ENCODE data around the gene METTL26.
A peak's percentile ranks its signal among the peaks of the same experiment; 100 is the strongest.

Gene METTL26

DNA sequence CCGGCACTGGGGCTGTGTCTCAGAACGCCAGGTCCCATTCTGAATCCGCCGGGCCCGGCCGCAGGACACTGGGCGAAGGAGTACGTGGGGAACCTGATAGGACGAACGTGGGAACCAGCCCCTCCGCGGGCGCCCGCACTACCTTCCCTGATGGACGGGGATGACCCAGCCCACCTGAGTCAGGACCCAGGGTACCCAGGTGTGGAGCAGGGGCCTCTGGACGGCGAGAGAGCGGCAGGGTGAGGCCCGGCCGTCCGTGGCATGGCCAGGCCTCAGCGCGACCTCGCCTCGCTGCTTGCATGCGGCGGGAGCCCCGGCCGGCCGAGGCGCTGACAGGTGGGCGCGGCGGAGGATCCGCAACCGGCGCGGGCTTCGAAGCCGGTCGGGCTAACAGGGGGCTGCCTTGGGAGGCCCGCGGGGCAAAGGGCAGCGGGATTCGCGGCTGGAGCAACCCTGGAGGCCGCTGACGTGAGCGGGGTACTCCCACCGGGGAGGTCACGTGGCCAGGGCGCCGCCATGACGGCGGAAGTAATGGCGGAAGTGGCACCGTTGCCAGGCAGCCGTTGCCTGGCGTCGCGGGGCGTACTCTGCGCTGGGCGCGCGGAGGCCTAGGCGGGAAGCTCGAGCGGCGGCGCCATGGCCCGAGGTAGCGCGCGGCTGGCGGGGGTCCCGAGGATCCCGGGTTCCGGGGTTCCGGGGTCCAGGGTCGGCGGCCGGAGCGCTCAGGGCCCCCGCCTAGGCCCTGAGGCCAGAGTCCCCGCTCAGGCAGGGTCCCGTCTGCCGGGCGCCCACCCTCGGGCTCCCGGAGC is 12.9 kb upstream of the METTL26 start, which contains the start of gene WDR90:
WDR90 (plus strand) TSS at position 585 of the 809 bp plus-strand sequence; CDS start at position 637, 52 bp downstream.
- H3K4me1 Mint-ChIP-seq, result no peaks in the 10 kb centered on the region
- H3K27me3 Mint-ChIP-seq (ENCODE audit: low read depth), result peaks cover 9% of the 10 kb centered on the region
- H3K36me3 Mint-ChIP-seq (ENCODE audit: low read depth), result no peaks in the 10 kb centered on the region
- H3K27ac Mint-ChIP-seq, result peak within 1 kb of the TSS in 2 of 3 experiments; percentile 69 to 79
- TF ChIP-seq, protein P1, sequence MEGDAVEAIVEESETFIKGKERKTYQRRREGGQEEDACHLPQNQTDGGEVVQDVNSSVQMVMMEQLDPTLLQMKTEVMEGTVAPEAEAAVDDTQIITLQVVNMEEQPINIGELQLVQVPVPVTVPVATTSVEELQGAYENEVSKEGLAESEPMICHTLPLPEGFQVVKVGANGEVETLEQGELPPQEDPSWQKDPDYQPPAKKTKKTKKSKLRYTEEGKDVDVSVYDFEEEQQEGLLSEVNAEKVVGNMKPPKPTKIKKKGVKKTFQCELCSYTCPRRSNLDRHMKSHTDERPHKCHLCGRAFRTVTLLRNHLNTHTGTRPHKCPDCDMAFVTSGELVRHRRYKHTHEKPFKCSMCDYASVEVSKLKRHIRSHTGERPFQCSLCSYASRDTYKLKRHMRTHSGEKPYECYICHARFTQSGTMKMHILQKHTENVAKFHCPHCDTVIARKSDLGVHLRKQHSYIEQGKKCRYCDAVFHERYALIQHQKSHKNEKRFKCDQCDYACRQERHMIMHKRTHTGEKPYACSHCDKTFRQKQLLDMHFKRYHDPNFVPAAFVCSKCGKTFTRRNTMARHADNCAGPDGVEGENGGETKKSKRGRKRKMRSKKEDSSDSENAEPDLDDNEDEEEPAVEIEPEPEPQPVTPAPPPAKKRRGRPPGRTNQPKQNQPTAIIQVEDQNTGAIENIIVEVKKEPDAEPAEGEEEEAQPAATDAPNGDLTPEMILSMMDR (IDR thresholded peaks at IDR 0.05; ENCODE audit: unreplicated experiment in 3 of 3), result no peak
- peak within 1 kb of the TSS; percentile 79 to 84 (median 84) for H3K4me3 Mint-ChIP-seq
- no peaks in the 10 kb centered on the region for H3K9me3 Mint-ChIP-seq

DNA sequence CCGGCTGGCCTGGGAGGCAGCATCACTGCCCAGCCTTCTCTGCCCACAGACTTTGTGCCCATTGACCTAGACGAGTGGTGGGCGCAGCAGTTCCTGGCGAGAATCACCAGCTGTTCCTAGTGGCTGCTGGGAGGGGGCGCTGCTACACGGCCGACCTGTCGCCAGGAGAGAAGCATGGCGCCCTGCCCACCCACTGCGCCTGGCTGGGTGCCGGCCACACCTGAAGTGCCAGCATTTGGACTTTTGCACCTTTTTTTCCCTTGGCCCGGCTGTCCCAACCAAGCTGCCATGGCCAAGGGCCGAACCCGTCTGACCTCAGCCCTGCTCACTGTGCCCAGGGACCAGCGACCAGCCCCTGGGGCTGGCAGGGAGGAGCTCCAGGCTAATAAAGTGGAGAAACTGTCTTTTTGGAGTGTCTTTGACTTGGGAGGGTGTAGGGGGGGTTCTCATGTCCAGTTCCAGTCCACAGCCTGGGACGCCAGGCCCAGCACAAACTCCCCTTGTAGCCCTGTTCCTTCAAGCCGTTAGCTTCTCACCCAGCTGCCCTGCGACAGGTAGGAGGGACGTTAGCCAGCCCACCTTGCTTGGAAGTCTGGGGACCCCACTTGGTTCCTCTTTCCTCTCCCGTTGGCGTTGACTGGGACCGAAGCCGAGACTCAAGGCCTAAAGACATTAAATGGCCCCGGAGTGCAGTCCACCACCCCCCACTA is 12.1 kb upstream of the METTL26 start:
- H3K36me3 Mint-ChIP-seq (ENCODE audit: low read depth), result no peaks in the 10 kb centered on the region
- H3K4me3 Mint-ChIP-seq, result peak overlapping the region; percentile 79 to 84 (median 84)
- H3K27ac Mint-ChIP-seq, result peak overlapping the region in 2 of 3 experiments; percentile 69 to 79
- H3K27me3 Mint-ChIP-seq (ENCODE audit: low read depth), result peaks cover 14% of the 10 kb centered on the region
- TF ChIP-seq, protein P1 (IDR thresholded peaks at IDR 0.05; ENCODE audit: unreplicated experiment in 3 of 3), result peak; percentile 28 to 42 (median 40)
- H3K4me1 Mint-ChIP-seq, result no peaks in the 10 kb centered on the region
- no peaks in the 10 kb centered on the region for H3K9me3 Mint-ChIP-seq

DNA sequence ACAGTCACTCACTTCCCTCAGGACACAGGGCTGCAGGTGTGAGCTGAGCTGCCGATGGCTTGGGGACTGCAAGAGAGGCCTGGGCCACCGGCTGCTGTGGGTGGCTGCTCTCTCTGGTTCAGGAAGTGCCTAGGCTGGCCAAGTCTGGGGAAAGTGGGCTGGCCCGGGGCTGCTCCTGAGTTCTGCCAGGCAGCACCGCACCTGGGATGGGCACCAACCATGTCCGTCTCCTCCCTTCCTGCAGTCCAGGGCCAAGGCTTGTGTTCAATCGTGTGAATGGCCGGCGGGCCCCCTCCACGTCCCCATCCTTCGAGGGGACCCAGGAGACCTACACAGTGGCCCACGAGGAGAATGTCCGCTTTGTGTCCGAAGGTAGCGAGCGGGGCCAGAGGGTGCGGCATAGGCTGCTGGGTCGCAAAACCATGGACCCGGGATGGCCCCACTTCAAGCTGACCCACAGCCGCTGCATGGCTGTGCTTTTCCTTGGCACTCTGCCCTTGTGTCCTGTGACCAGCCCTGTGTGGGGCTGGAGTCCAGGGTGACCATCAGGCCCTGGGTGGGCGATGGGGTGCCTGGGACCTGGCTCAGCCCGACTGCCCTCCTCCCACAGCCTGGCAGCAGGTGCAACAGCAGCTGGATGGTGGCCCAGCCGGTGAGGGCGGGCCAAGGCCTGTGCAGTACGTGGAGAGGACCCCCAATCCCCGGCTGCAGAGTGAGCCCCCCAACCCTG is 11.2 kb upstream of the METTL26 start:
- no peak overlapping the region for H3K27ac Mint-ChIP-seq
- TF ChIP-seq, protein P1 (IDR thresholded peaks at IDR 0.05; ENCODE audit: unreplicated experiment in 3 of 3), result no peak
- H3K9me3 Mint-ChIP-seq, result no peaks in the 10 kb centered on the region
- peaks cover 14% of the 10 kb centered on the region for H3K27me3 Mint-ChIP-seq (ENCODE audit: low read depth)
- no peaks in the 10 kb centered on the region for H3K4me1 Mint-ChIP-seq
- H3K36me3 Mint-ChIP-seq (ENCODE audit: low read depth), result no peaks in the 10 kb centered on the region
- peak overlapping the region; percentile 42 to 71 (median 63) for H3K4me3 Mint-ChIP-seq

DNA sequence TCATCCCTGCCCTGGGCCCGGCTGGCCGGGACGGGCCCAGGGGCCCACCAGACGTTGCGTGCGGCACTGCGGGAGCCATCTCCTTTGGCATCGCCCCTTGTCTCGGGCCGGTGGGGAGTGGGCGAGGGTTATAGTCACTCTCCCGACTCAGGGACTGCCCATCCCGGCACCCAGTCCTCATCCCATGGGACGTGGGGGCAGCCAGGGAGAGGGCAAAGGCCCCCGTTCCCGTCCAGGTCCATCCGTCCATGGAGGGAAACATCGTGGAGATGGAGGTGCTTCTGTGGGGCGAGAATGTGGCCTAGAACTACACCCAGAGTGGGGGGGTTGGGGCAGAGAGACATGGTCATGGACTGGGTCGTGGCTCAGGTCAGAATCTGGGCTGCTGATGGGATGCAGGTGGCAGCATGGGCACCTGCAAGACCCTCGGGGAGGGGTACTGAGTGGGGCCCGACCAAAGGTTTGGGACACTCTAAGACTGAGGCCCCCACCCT is 10.6 kb upstream of the METTL26 start:
- Mint-ChIP-seq H3K4me3 (peak overlapping the region; percentile 42 to 71 (median 63)), H3K9me3 (no peaks in the 10 kb centered on the region), H3K36me3 (ENCODE audit: low read depth) (no peaks in the 10 kb centered on the region), H3K4me1 (no peaks in the 10 kb centered on the region), H3K27me3 (ENCODE audit: low read depth) (peaks cover 14% of the 10 kb centered on the region), H3K27ac (no peak overlapping the region)
- TF ChIP-seq, protein P1 (IDR thresholded peaks at IDR 0.05; ENCODE audit: unreplicated experiment in 3 of 3), result no peak

DNA sequence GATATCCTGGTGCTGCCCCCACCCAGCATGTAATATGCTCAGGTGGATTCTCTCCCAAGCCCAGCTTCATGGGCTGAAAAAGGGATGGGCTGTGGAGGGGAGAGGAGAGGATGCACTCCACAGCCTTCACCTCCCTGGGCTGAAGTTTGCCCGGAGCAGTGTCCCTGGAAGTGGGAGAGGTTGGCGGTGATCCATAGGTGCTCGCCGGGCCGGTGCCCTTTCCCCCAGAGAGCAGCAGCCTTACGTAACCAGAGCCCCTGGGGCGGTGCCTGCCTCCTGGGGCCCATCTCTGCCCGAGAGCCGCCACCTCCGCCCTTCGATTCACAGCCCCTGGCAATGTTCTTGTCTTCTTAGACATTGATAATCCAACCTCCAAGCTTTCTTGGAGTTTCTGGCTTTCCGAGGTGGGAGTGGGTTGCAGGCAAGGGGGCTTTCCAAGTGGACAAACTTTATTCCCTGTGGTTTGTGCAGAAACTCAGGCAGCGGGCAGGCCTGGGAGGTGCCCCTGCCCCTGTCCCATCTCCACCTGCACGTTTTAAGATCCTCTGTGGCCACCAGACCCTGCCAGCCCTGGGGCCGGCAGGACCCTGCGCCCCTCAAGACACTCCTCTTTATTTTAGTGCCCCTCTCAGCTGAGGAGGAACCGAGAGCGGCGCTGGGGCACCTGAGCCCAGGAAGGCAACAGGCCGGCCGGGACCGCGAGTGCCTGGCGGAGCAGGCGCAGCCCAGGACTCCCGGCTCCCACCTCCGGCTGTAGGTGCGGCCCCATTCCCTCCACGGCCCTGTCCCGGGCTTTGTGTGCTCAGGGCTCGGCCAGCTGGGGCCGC is 10.0 kb upstream of the METTL26 start:
- H3K36me3 Mint-ChIP-seq (ENCODE audit: low read depth), result no peaks in the 10 kb centered on the region
- H3K27ac Mint-ChIP-seq, result no peak overlapping the region
- TF ChIP-seq, protein P1 (IDR thresholded peaks at IDR 0.05; ENCODE audit: unreplicated experiment in 3 of 3), result no peak
- peak overlapping the region in 2 of 3 experiments; percentile 44 to 53 for H3K4me3 Mint-ChIP-seq
- no peaks in the 10 kb centered on the region for H3K4me1 Mint-ChIP-seq
- H3K27me3 Mint-ChIP-seq (ENCODE audit: low read depth), result peaks cover 14% of the 10 kb centered on the region
- no peaks in the 10 kb centered on the region for H3K9me3 Mint-ChIP-seq

Measured in nephron (organoid).